Upper lobe of left lung (tissue), 6 donors: ENCODE data around the gene RGS18. TPM values are rescaled to one million over a fixed set of nuclear protein-coding genes. Genes with fewer than 3 reads are reported as not detected.
A peak's percentile ranks its signal among the peaks of the same experiment; 100 is the strongest.
"Not testable (repeated sequence)": the region's sequence is repeated elsewhere in the genome, so short reads cannot be mapped to it uniquely, and the experiment has no call there.

Experiments
- ATAC-seq, 2 donors: fragments of 200-7000 bp; cut with Tn5 transposase; one replicate each; pipeline ENCODE4 v1.9.1; 2022; ENCODE audit warnings: mild to moderate bottlenecking in 2 of 2, moderate library complexity in 2 of 2; ENCODE audit not compliant: low FRiP score in 2 of 2
- DNase-seq, 2 donors: peaks; one replicate each; pipeline ENCODE4 v3.0.0-alpha.2; 2019 to 2020
- H3K27ac ChIP-seq, 4 donors: fragments of 200-600 bp; sonication (generic); one replicate each; pipeline ENCODE4 v1.5.1; 2016 to 2019
- H3K27me3 ChIP-seq, 4 donors: fragments of 200-600 bp; sonication (generic); one replicate each; pipeline ENCODE4 v1.5.1; 2017 to 2019
- H3K36me3 ChIP-seq, 4 donors: fragments of 200-600 bp; sonication (generic); one replicate each; pipeline ENCODE4 v1.5.1; 2016 to 2019
- H3K4me1 ChIP-seq, 4 donors: fragments of 200-600 bp; sonication (generic); one replicate each; pipeline ENCODE4 v1.5.1; 2018 to 2019
- H3K4me3 ChIP-seq, 4 donors: fragments of 200-600 bp; sonication (generic); one replicate each; pipeline ENCODE4 v1.5.1; 2017 to 2019; ENCODE audit warnings: mild to moderate bottlenecking in 2 of 4, moderate library complexity in 1 of 4
- H3K9me3 ChIP-seq, 4 donors: fragments of 200-600 bp; sonication (generic); one replicate each; pipeline ENCODE4 v1.5.1; 2018 to 2019
- EP300 ChIP-seq, 4 donors: sonication (generic); formaldehyde crosslinking; IDR thresholded peaks; one replicate each; pipeline ENCODE4 v1.5.1; 2017; ENCODE audit warnings: antibody characterized with exemption in 4 of 4, control low read depth in 2 of 4
- POLR2A ChIP-seq, 4 donors: fragments of 450-650 bp; IDR thresholded peaks; one replicate each; pipeline ENCODE4 v1.5.1; 2016 to 2017; ENCODE audit warnings: antibody characterized with exemption in 4 of 4, mild to moderate bottlenecking in 2 of 4
- POLR2AphosphoS5 ChIP-seq, 2 donors: sonication (generic); formaldehyde crosslinking; IDR thresholded peaks; one replicate each; pipeline ENCODE4 v1.5.1; 2017; ENCODE audit warnings: antibody characterized with exemption in 2 of 2
- WGBS, 2 donors: methylation state at CpG; one replicate each; pipeline ENCODE4 v1.1.5; 2017 to 2018; 5-methylcytosine and 5-hydroxymethylcytosine counted together
- total RNA-seq, 6 donors: library from RNA; depleted of rRNA in 4 of 6; stranded (reverse); fragments of >200 nt in 4 of 6; gene quantifications; one replicate each; pipeline versions ENCODE4 v1.1.0 to v1.2.1, GENCODE V29; 2016 to 2021
- TF ChIP-seq, protein P1 (sequence below), 6 experiments: fragments of 450-650 bp in 4 of 6; fragments of 200-600 bp in 2 of 6; sonication (generic) in 2 of 6; IDR thresholded peaks; one replicate each; pipeline ENCODE4 v1.5.1; 2016 to 2019; ENCODE audit warnings: antibody characterized with exemption in 6 of 6
- donor health status: DM: no; HTN: no; CAD: no; lungs with moderate emphysema.
- donor health status: DM: no; HTN: yes; CAD: no; lungs with severe emphysema.

The RGS18 gene
- total RNA-seq, 6 donors from 2014 or later: 3.1 to 13.8 (median 9.1) TPM

GRCh38 chr1:192224396-192224795, 66.1 kb downstream of the RGS18 start:
- Histone ChIP-seq H3K27me3 (no peaks in the 10 kb centered on the region), H3K9me3 (no peaks in the 10 kb centered on the region), H3K4me3 (no peak overlapping the region), H3K36me3 (no peaks in the 10 kb centered on the region), H3K27ac (no peak overlapping the region), H3K4me1 (no peaks in the 10 kb centered on the region)
- ATAC-seq: no peak
- DNase-seq: no peak
- TF ChIP-seq, protein P1, sequence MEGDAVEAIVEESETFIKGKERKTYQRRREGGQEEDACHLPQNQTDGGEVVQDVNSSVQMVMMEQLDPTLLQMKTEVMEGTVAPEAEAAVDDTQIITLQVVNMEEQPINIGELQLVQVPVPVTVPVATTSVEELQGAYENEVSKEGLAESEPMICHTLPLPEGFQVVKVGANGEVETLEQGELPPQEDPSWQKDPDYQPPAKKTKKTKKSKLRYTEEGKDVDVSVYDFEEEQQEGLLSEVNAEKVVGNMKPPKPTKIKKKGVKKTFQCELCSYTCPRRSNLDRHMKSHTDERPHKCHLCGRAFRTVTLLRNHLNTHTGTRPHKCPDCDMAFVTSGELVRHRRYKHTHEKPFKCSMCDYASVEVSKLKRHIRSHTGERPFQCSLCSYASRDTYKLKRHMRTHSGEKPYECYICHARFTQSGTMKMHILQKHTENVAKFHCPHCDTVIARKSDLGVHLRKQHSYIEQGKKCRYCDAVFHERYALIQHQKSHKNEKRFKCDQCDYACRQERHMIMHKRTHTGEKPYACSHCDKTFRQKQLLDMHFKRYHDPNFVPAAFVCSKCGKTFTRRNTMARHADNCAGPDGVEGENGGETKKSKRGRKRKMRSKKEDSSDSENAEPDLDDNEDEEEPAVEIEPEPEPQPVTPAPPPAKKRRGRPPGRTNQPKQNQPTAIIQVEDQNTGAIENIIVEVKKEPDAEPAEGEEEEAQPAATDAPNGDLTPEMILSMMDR (IDR thresholded peaks at IDR 0.05): no peak
- no peak for TF ChIP-seq POLR2A (IDR thresholded peaks at IDR 0.05)
- no peak for TF ChIP-seq POLR2AphosphoS5 (IDR thresholded peaks at IDR 0.05)
- TF ChIP-seq EP300 (IDR thresholded peaks at IDR 0.05): no peak

- no peak overlapping the region for H3K4me3 ChIP-seq
- ATAC-seq (no peak), DNase-seq (no peak)
- no peaks in the 10 kb centered on the region for H3K36me3 ChIP-seq
- H3K27ac ChIP-seq: no peak overlapping the region
- no peaks in the 10 kb centered on the region for H3K4me1 ChIP-seq
- no peaks in the 10 kb centered on the region for H3K9me3 ChIP-seq
- TF ChIP-seq EP300 (IDR thresholded peaks at IDR 0.05) (no peak), POLR2AphosphoS5 (IDR thresholded peaks at IDR 0.05) (no peak)
- TF ChIP-seq, protein P1 (IDR thresholded peaks at IDR 0.05): no peak
- no peaks in the 10 kb centered on the region for H3K27me3 ChIP-seq
Observed at GRCh38 chr1:192224846-192225245, 66.6 kb downstream of the RGS18 start.

DNA sequence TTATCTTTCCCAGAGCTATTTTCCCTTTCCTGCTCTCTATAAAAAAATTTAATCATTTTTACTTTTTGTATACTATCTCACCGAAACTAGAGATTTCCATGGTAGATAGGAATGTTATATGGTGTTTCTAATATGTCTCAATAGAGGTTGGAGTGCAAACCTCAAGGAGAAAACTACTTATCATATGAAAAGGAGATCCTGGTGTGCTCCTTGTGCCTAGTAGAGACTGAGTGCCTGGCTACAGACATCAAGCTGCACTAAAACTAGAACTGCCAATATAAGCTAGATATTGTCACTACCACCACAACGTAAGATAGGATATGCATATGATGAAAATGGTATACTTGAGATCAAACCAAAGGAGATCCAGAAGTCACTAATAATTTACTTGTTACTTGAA, 67.0 kb downstream of the RGS18 start:
- WGBS, 2 donors: 83 to 89% methylated on average over 2 of the region's 2 CpGs
- H3K4me3 ChIP-seq: no peak overlapping the region
- H3K36me3 ChIP-seq: no peaks in the 10 kb centered on the region
- H3K4me1 ChIP-seq: no peaks in the 10 kb centered on the region
- H3K27me3 ChIP-seq: no peaks in the 10 kb centered on the region
- DNase-seq (no peak), ATAC-seq (no peak)
- no peak overlapping the region for H3K27ac ChIP-seq
- no peaks in the 10 kb centered on the region for H3K9me3 ChIP-seq
- no peak for TF ChIP-seq EP300 (IDR thresholded peaks at IDR 0.05)
- no peak for TF ChIP-seq POLR2A (IDR thresholded peaks at IDR 0.05)
- TF ChIP-seq, protein P1 (IDR thresholded peaks at IDR 0.05): no peak
- no peak for TF ChIP-seq POLR2AphosphoS5 (IDR thresholded peaks at IDR 0.05)

DNA sequence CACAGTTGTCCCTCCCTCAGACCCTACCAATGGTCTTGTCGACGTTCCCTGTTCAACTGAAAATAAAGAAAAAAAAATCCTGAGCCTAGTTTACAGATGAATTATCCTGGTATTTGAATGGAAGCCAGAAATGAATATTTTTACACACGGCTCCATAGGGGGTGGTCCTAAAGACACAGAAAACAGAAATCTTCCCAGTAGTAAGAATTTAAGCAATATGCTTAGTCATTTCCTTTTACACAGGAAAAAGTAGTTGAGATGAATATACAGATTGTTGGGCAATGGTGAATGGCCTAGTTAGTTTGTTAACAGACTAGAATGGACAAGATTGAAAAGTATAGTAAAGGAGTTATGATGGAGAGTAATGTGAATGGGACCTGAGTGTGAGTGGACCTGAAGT, 67.4 kb downstream of the RGS18 start:
- TF ChIP-seq POLR2A (IDR thresholded peaks at IDR 0.05): no peak
- TF ChIP-seq EP300 (IDR thresholded peaks at IDR 0.05): no peak
- TF ChIP-seq, protein P1 (IDR thresholded peaks at IDR 0.05): no peak
- TF ChIP-seq POLR2AphosphoS5 (IDR thresholded peaks at IDR 0.05): no peak
- WGBS, 2 donors: 69 to 79% methylated on average over 3 of the region's 3 CpGs
- ATAC-seq (no peak), DNase-seq (no peak)
- Histone ChIP-seq H3K4me1 (no peaks in the 10 kb centered on the region), H3K36me3 (no peaks in the 10 kb centered on the region), H3K27ac (no peak overlapping the region), H3K9me3 (no peaks in the 10 kb centered on the region), H3K4me3 (no peak overlapping the region), H3K27me3 (no peaks in the 10 kb centered on the region)

- TF ChIP-seq POLR2AphosphoS5 (IDR thresholded peaks at IDR 0.05) (no peak), EP300 (IDR thresholded peaks at IDR 0.05) (no peak), POLR2A (IDR thresholded peaks at IDR 0.05) (no peak)
- TF ChIP-seq, protein P1 (IDR thresholded peaks at IDR 0.05): no peak
- Histone ChIP-seq H3K4me1 (no peaks in the 10 kb centered on the region), H3K27me3 (no peaks in the 10 kb centered on the region), H3K27ac (no peak overlapping the region), H3K36me3 (no peaks in the 10 kb centered on the region), H3K4me3 (no peak overlapping the region), H3K9me3 (no peaks in the 10 kb centered on the region)
- 77 to 84% methylated on average over 5 of the region's 5 CpGs for WGBS, 2 donors
- no peak for ATAC-seq
- DNase-seq: no peak
Observed at GRCh38 chr1:192227330-192227729, 69.1 kb downstream of the RGS18 start.

DNA sequence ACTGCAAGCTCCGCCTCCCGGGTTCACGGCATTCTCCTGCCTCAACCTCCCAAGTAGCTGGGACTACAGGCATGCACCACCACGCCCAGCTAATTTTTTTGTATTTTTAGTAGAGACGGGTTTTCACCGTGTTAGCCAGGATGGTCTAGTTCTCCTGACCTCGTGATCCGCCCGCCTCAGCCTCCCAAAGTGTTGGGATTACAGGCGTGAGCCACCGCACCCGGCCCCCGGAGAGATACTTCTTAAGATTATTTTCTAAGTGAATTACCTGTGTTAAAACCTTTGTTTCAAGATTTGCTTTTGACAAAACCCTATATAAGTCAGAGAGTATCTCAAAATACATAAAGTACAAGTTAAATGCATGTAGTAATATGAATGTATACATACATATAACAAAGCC, 69.7 kb downstream of the RGS18 start:
- peak in 1 of 2 donors; percentile 45 for DNase-seq
- H3K4me3 ChIP-seq, H3K27me3 ChIP-seq, H3K36me3 ChIP-seq, ATAC-seq, H3K27ac ChIP-seq, H3K9me3 ChIP-seq, H3K4me1 ChIP-seq: not testable (repeated sequence)
- WGBS, 2 donors: 92 to 97% methylated on average over 13 of the region's 13 CpGs
